H1 (cell line): ENCODE measurements around the gene ALG2. TPM values are rescaled to one million over a fixed set of nuclear protein-coding genes. Genes with fewer than 3 reads are reported as not detected.

Source experiments
- CTCF ChIA-PET: fragments of 300-600 bp; sonication (Branson Sonifier 250); formaldehyde crosslinking; loops from one replicate; lab custom pipeline; 2021; ENCODE audit not compliant: partially characterized antibody; lab: Charles Lee
- POLR2A ChIA-PET: fragments of 300-600 bp; sonication (Branson Sonifier 250); formaldehyde crosslinking; loops from one replicate; lab custom pipeline; 2021; ENCODE audit warnings: inconsistent platforms; ENCODE audit not compliant: partially characterized antibody; lab: Charles Lee
- DNase-seq, 2 experiments: peaks; one replicate each; pipeline versions ENCODE4 v3.0.0 to v3.0.0-alpha.2; 2010 to 2022; ENCODE audit warnings: low spot score in 2 of 2, low read depth in 1 of 2, mixed read lengths in 1 of 2
- FAIRE-seq: peaks from 2 replicates; lab custom pipeline; 2011; peaks lifted over from hg19 to GRCh38; lab: Jason Lieb, UNC
- H2AFZ ChIP-seq: 2 replicates; pipeline ENCODE4 v1.8.1; 2012; ENCODE audit warnings: low read length, inconsistent platforms
- H2AK5ac ChIP-seq: 2 replicates; pipeline ENCODE4 v1.6.1; 2013; ENCODE audit warnings: low read depth, low read length
- H2BK120ac ChIP-seq: replicated peaks from 2 replicates; pipeline ENCODE3; 2013; ENCODE audit warnings: low read depth, low read length, inconsistent platforms
- H2BK12ac ChIP-seq: 2 replicates; pipeline ENCODE4 v1.6.1; 2013; ENCODE audit warnings: low read depth, low read length
- H2BK15ac ChIP-seq: 2 replicates; pipeline ENCODE4 v1.6.1; 2013; ENCODE audit warnings: low read length
- H2BK20ac ChIP-seq: 2 replicates; pipeline ENCODE4 v1.6.1; 2013; ENCODE audit warnings: low read length
- H2BK5ac ChIP-seq: 2 replicates; pipeline ENCODE4 v1.6.1; 2013; ENCODE audit warnings: low read depth, low read length
- H3K14ac ChIP-seq: 2 replicates; pipeline ENCODE4 v1.6.1; 2013; ENCODE audit warnings: inconsistent platforms; ENCODE audit not compliant: insufficient read length
- H3K18ac ChIP-seq: 2 replicates; pipeline ENCODE4 v1.6.1; 2013; ENCODE audit warnings: low read length; ENCODE audit errors: extremely low read depth
- H3K23ac ChIP-seq: 2 replicates; pipeline ENCODE4 v1.6.1; 2013; ENCODE audit warnings: inconsistent platforms; ENCODE audit not compliant: insufficient read length
- H3K23me2 ChIP-seq: 2 replicates; pipeline ENCODE4 v1.6.1; 2013; ENCODE audit warnings: low read depth, low read length
- H3K27ac ChIP-seq: 2 replicates; pipeline ENCODE4 v1.6.1; 2011; ENCODE audit warnings: low read depth, low read length, inconsistent platforms
- H3K27me3 ChIP-seq, 4 experiments: replicated peaks in 1 of 4; 1 replicate in 1 of 4; 2 replicates in 3 of 4; pipeline versions ENCODE4 v1.6.1 to v1.8.1; 2011 to 2013; ENCODE audit warnings: low read length in 3 of 4, mild to moderate bottlenecking in 3 of 4, inconsistent platforms in 2 of 4, mixed read lengths in 2 of 4, moderate library complexity in 1 of 4; ENCODE audit not compliant: control insufficient read depth in 3 of 4, insufficient read depth in 3 of 4; ENCODE audit errors: extremely low read depth in 1 of 4
- H3K36me3 ChIP-seq, 4 experiments: 2 replicates each; pipeline versions ENCODE4 v1.6.1 to v1.8.1; 2011 to 2013; ENCODE audit warnings: mild to moderate bottlenecking in 4 of 4, low read length in 3 of 4, moderate library complexity in 2 of 4, control low read depth in 1 of 4, inconsistent platforms in 1 of 4; ENCODE audit not compliant: insufficient read depth in 4 of 4, control insufficient read depth in 2 of 4
- H3K4ac ChIP-seq: replicated peaks from 2 replicates; pipeline ENCODE3; 2013; ENCODE audit warnings: low read length, low read depth, mixed read lengths, inconsistent platforms; ENCODE audit not compliant: insufficient read length
- H3K4me1 ChIP-seq, 4 experiments: replicated peaks in 1 of 4; 1 replicate in 1 of 4; 2 replicates in 3 of 4; pipeline versions ENCODE4 v1.6.1 to v1.8.1; 2011 to 2013; ENCODE audit warnings: low read length in 3 of 4, inconsistent platforms in 2 of 4, mixed read lengths in 1 of 4; ENCODE audit not compliant: insufficient read depth in 4 of 4, control insufficient read depth in 3 of 4
- H3K4me2 ChIP-seq, 2 experiments: 2 replicates each; pipeline versions ENCODE4 v1.6.1 to v1.8.1; 2011 to 2013; ENCODE audit warnings: low read depth in 2 of 2, low read length in 2 of 2, control low read depth in 1 of 2, inconsistent platforms in 1 of 2, mild to moderate bottlenecking in 1 of 2; ENCODE audit not compliant: insufficient read depth in 1 of 2
- H3K4me3 ChIP-seq, 4 experiments: fragments of 200-600, 300-600 bp in 1 of 4; sonication (generic), shearing (Covaris generic), sonication (Bioruptor Twin) in 1 of 4; 2 replicates each; pipeline versions ENCODE4 v1.5.1 to v1.8.1; 2011 to 2016; ENCODE audit warnings: low read length in 4 of 4, low read depth in 3 of 4, control low read depth in 2 of 4, inconsistent platforms in 2 of 4, mild to moderate bottlenecking in 2 of 4, mixed read lengths in 1 of 4, moderate library complexity in 1 of 4; ENCODE audit not compliant: insufficient read depth in 2 of 4; ENCODE audit errors: extremely low read depth in 1 of 4
- H3K56ac ChIP-seq: replicated peaks from 2 replicates; pipeline ENCODE3; 2013; ENCODE audit warnings: low read depth, mild to moderate bottlenecking, mixed read lengths, low read length, inconsistent platforms; ENCODE audit not compliant: insufficient read length
- H3K79me1 ChIP-seq: 2 replicates; pipeline ENCODE4 v1.6.1; 2013; ENCODE audit warnings: low read depth, low read length, control low read depth
- H3K79me2 ChIP-seq, 2 experiments: 2 replicates each; pipeline versions ENCODE4 v1.6.1 to v1.8.1; 2012 to 2013; ENCODE audit warnings: low read length in 2 of 2, mild to moderate bottlenecking in 2 of 2, inconsistent platforms in 1 of 2; ENCODE audit not compliant: insufficient read depth in 2 of 2, control insufficient read depth in 1 of 2
- H3K9ac ChIP-seq, 4 experiments: replicated peaks in 1 of 4; 1 replicate in 1 of 4; 2 replicates in 3 of 4; pipeline versions ENCODE4 v1.6.1 to v1.8.1; 2011 to 2013; ENCODE audit warnings: low read depth in 3 of 4, low read length in 3 of 4, control low read depth in 2 of 4, mild to moderate bottlenecking in 2 of 4, moderate library complexity in 2 of 4, inconsistent platforms in 1 of 4; ENCODE audit errors: extremely low read depth in 1 of 4
- H3K9me3 ChIP-seq, 2 experiments: 2 replicates each; pipeline versions ENCODE4 v1.6.1 to v1.8.1; 2012 to 2013; ENCODE audit warnings: mild to moderate bottlenecking in 2 of 2, moderate library complexity in 2 of 2, control low read depth in 1 of 2, inconsistent platforms in 1 of 2, low read depth in 1 of 2, low read length in 1 of 2, mixed read lengths in 1 of 2; ENCODE audit not compliant: insufficient read depth in 2 of 2
- H4K20me1 ChIP-seq, 2 experiments: replicated peaks in 1 of 2; 2 replicates each; pipeline versions ENCODE3 to v1.8.1; 2011 to 2013; ENCODE audit warnings: inconsistent platforms in 2 of 2, low read length in 2 of 2, mild to moderate bottlenecking in 1 of 2; ENCODE audit not compliant: insufficient read depth in 2 of 2, control insufficient read depth in 1 of 2
- H4K5ac ChIP-seq: 2 replicates; pipeline ENCODE4 v1.6.1; 2013; ENCODE audit warnings: low read length, low read depth, mixed read lengths, inconsistent platforms; ENCODE audit not compliant: insufficient read length
- H4K8ac ChIP-seq: 2 replicates; pipeline ENCODE4 v1.8.0; 2013; ENCODE audit warnings: mild to moderate bottlenecking, moderate library complexity, low read length, inconsistent platforms; ENCODE audit not compliant: insufficient read depth; ENCODE audit errors: extremely low read depth
- H4K91ac ChIP-seq: replicated peaks from 2 replicates; pipeline ENCODE3; 2013; ENCODE audit warnings: low read length, mixed read lengths, inconsistent platforms; ENCODE audit not compliant: insufficient read length
- GTF2F1 ChIP-seq: IDR thresholded peaks from 2 replicates; pipeline ENCODE4 v1.6.1; 2012; ENCODE audit warnings: low read depth, low read length, improper control_type of control experiment, borderline replicate concordance
- NRF1 ChIP-seq: IDR thresholded peaks from 2 replicates; pipeline ENCODE4 v1.6.1; 2011; ENCODE audit warnings: mild to moderate bottlenecking, low read depth, low read length, improper control_type of control experiment
- POLR2AphosphoS5 ChIP-seq: IDR thresholded peaks from 2 replicates; pipeline ENCODE4 v1.6.1; 2011; ENCODE audit warnings: low read depth, low read length
- RAD21 ChIP-seq, 2 experiments: IDR thresholded peaks in 1 of 2; conservative IDR thresholded peaks in 1 of 2; 2 replicates each; pipeline ENCODE4 v1.6.1; 2011; ENCODE audit warnings: low read depth in 2 of 2, low read length in 2 of 2, improper control_type of control experiment in 1 of 2, inconsistent platforms in 1 of 2, mild to moderate bottlenecking in 1 of 2, moderate library complexity in 1 of 2
- TCF12 ChIP-seq: IDR thresholded peaks from 2 replicates; pipeline ENCODE4 v1.6.1; 2011; ENCODE audit warnings: low read depth, mild to moderate bottlenecking, low read length
- WGBS, 2 experiments: shearing (Covaris generic) in 1 of 2; methylation state at CpG; one replicate each; pipeline versions ENCODE4 v1.1.6 to v1.1.7; 2013 to 2015; ENCODE audit warnings: low lambda C conversion rate in 2 of 2, mixed read lengths in 2 of 2, inconsistent platforms in 1 of 2, low coverage in 1 of 2, missing lambda C conversion rate in 1 of 2; ENCODE audit not compliant: insufficient replicate concordance in 2 of 2, insufficient coverage in 1 of 2, insufficient read length in 1 of 2; ENCODE audit errors: extremely low coverage in 1 of 2, missing lambda C conversion rate in 1 of 2; 5-methylcytosine and 5-hydroxymethylcytosine counted together
- polyA plus RNA-seq, 7 experiments: library from polyadenylated mRNA; depleted of rRNA in 3 of 7; stranded (reverse) in 5 of 7; unstranded in 2 of 7; fragments of >200 nt in 5 of 7; fragments of 200-250 nt in 2 of 7; gene quantifications; 1 replicate in 5 of 7; 2 replicates in 1 of 7; 4 replicates in 1 of 7; pipeline versions ENCODE4 v1.2.1 to v1.2.3, GENCODE V29; 2011 to 2013; ENCODE audit warnings: missing spikeins in 2 of 7, mixed read lengths in 2 of 7
- total RNA-seq: library from RNA; stranded (reverse); fragmentation: NEBNext Ultra II Directional; extraction: Animal tissue kit (Norgen Biotek cat#: 25700); gene quantifications from 2 replicates; pipeline ENCODE4 v1.2.1, GENCODE V29; 2021
- TF ChIP-seq, protein P1 (sequence below): IDR thresholded peaks from 2 replicates; pipeline ENCODE4 v1.6.1; 2012; ENCODE audit warnings: low read length, inconsistent platforms

ALG2 gene
- total and polyA plus RNA-seq, 2 of the 8 experiments (the other 6 are each of a cell fraction or from before 2014, with no cell fraction given), result 27.1 to 30.7 TPM

DNA sequence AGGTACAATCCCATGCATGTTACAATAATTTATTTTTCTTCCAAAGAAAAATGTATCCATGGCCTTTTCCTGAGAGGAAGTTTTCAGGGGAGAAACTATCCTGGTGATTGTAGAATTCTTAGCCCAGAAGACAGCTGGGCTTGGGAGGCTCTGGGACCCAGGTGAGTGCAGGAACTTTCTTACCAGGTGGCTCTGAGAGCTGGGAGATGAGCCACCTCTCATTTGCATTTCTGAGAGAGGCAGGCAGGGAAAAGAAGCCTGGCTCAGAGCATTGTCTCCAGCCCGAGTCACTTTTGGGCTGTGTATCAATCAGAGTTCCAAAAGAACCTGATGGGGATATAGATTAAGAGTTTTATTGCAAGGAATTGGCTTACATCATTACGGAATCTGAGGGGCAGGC is 52.7 kb downstream of the ALG2 start:
- FAIRE-seq (no peak), DNase-seq (no peak)
- no peak overlapping the region for H3K4ac ChIP-seq
- TF ChIP-seq NRF1 (no peak), TCF12 (0 out of 2 replicates have a peak, but pooled peaks have one; percentile 50), GTF2F1 (no peak), POLR2AphosphoS5 (no peak), RAD21 (IDR thresholded peaks at IDR 0.05 in 1 of 2, conservative IDR thresholded peaks at IDR 0.05 in 1 of 2; ENCODE audit: low read depth in 2 of 2, low read length in 2 of 2) (no peak)
- TF ChIP-seq, protein P1, sequence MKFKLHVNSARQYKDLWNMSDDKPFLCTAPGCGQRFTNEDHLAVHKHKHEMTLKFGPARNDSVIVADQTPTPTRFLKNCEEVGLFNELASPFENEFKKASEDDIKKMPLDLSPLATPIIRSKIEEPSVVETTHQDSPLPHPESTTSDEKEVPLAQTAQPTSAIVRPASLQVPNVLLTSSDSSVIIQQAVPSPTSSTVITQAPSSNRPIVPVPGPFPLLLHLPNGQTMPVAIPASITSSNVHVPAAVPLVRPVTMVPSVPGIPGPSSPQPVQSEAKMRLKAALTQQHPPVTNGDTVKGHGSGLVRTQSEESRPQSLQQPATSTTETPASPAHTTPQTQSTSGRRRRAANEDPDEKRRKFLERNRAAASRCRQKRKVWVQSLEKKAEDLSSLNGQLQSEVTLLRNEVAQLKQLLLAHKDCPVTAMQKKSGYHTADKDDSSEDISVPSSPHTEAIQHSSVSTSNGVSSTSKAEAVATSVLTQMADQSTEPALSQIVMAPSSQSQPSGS, result no peak
- no peaks in the 10 kb centered on the region for H4K20me1 ChIP-seq
- H3K79me2 ChIP-seq, result no peaks in the 10 kb centered on the region
- H2BK120ac ChIP-seq, result no peak overlapping the region
- no peak overlapping the region for H4K91ac ChIP-seq
- no peak overlapping the region for H3K23ac ChIP-seq
- H3K27ac ChIP-seq, result no peak overlapping the region
- no peak overlapping the region for H2AK5ac ChIP-seq
- H2BK12ac ChIP-seq, result no peak overlapping the region
- CTCF ChIA-PET, result interaction anchor here (0.6 to 2.3 kb wide), 3 partner anchors 10 to 97 kb away, joined by 3 to 11 read pairs (median 5); no protein-coding TSS in a partner anchor
- no peak overlapping the region for H4K5ac ChIP-seq
- no peaks in the 10 kb centered on the region for H3K79me1 ChIP-seq
- POLR2A ChIA-PET, result interaction anchor here (1.0 to 2.0 kb wide), 3 partner anchors 10 to 53 kb away, joined by 3 to 5 read pairs (median 3); partner anchors contain the start of genes ALG2 and SEC61B
- no peak overlapping the region for H3K56ac ChIP-seq
- no peaks in the 10 kb centered on the region; a peak in 1 of 8 replicates for H3K36me3 ChIP-seq
- no peak overlapping the region for H2BK15ac ChIP-seq
- no peak overlapping the region; the same call in 1 of the 2 replicates for H2AFZ ChIP-seq
- H3K9ac ChIP-seq, result no peak overlapping the region
- 0 out of 2 replicates have a peak overlapping the region, but pooled peaks have one; percentile 17 for H3K18ac ChIP-seq
- no peak overlapping the region for H2BK5ac ChIP-seq
- H3K4me2 ChIP-seq, result peak overlapping the region; percentile 18 to 28; a peak in 1 of 4 replicates
- 0 out of 8 replicates have a peak overlapping the region, but pooled peaks of 1 of the 4 experiments have one; percentile 8 for H3K4me3 ChIP-seq
- no peak overlapping the region for H4K8ac ChIP-seq
- peak overlapping the region; percentile 24; the same call in 1 of the 2 replicates for H2BK20ac ChIP-seq
- no peak overlapping the region for H3K14ac ChIP-seq
- no peaks in the 10 kb centered on the region for H3K9me3 ChIP-seq
- peaks cover 9 to 29% (median 17%) of the 10 kb centered on the region in 4 experiments for H3K4me1 ChIP-seq
- H3K23me2 ChIP-seq, result peaks cover 4% of the 10 kb centered on the region; the same call in 1 of the 2 replicates
- no peaks in the 10 kb centered on the region; a peak in 1 of 7 replicates for H3K27me3 ChIP-seq
- WGBS, 2 experiments, result 19% methylated on average over 2 of the region's 2 CpGs; no CpG with 5 or more reads in 1 of the 2 experiments
